Mesodermal cell (in vitro differentiated cells): ENCODE data around the gene NRAS.

Experiments
- H3K27ac ChIP-seq: 2 replicates; pipeline ENCODE4 v1.7.0; 2013; ENCODE audit warnings: mild to moderate bottlenecking, low read depth, low read length, moderate library complexity; ENCODE audit not compliant: severe bottlenecking
- H3K36me3 ChIP-seq: 2 replicates; pipeline ENCODE4 v1.7.1; 2013; ENCODE audit warnings: mild to moderate bottlenecking, low read length, moderate library complexity; ENCODE audit not compliant: control insufficient read depth, insufficient read depth
- H3K4me1 ChIP-seq: one replicate; pipeline ENCODE4 v1.7.1; 2013; ENCODE audit warnings: mild to moderate bottlenecking, low read length; ENCODE audit not compliant: insufficient read depth, control insufficient read depth, poor library complexity, severe bottlenecking
- H3K4me3 ChIP-seq: 2 replicates; pipeline ENCODE4 v1.7.0; 2013; ENCODE audit warnings: low read length, control low read depth, mild to moderate bottlenecking; ENCODE audit not compliant: insufficient read depth, poor library complexity, severe bottlenecking; ENCODE audit errors: extremely low read depth
- H3K9me3 ChIP-seq: 2 replicates; pipeline ENCODE4 v1.7.1; 2013; ENCODE audit warnings: mild to moderate bottlenecking, low read length, moderate library complexity; ENCODE audit not compliant: control insufficient read depth
- WGBS, 2 experiments: methylation state at CpG; one replicate each; pipeline ENCODE4 v1.1.5; 2013; ENCODE audit warnings: missing lambda C conversion rate in 2 of 2; ENCODE audit not compliant: insufficient coverage in 2 of 2; 5-methylcytosine and 5-hydroxymethylcytosine counted together

NRAS gene

DNA sequence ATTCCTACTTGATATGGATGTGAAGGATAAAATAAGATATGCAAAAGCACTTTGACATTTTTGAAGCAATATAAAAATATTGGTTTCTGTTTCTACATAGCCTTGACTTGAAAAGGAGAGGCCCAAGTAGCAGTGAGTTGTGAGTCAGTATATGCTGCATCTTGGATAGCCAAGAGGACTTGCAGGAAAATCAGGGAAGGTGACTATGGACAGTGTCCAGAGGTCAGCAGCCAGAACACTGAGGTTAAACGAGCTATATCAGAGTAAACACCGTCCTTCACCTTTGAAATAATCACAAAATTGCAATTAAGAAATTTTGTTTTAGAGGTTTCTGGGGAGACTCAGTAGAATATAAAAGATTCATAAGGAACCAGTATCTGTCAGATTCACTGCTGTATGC is 14.6 kb downstream of the NRAS start:
- H3K27ac ChIP-seq = no peak overlapping the region
- no peak overlapping the region for H3K4me3 ChIP-seq

DNA sequence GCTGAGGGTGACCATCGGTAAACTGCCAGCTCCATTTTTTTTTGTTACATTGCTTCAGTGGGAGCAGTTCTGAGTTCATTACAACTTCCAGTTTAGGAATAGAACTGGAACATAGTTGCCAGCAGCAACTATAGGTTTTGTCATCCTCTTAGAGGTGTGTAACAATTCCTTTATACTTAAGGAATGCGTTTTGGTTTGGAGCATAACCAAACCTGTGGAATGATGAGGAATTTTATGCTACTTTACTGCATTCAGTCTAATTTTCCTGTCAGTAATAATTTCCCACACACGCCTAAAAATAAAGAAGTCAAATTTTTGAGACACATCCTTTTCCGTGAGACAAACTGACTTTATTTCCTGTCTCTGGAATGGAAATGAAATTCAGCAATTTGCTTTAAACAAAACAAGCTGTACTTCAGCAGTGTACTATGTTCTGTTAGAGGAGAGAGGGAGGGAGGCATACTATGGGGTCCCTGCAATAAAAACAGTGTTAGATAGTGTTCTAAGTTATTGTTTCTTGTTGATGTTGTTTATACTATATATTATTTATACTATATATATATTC is 16.5 kb downstream of the NRAS start:
- no peaks in the 10 kb centered on the region for H3K9me3 ChIP-seq
- no peak overlapping the region for H3K27ac ChIP-seq
- WGBS, 2 experiments = 80% methylated on average over 1 to 2 of the region's 4 CpGs
- H3K4me1 ChIP-seq = no peaks in the 10 kb centered on the region
- H3K4me3 ChIP-seq = no peak overlapping the region
- peaks cover 2% of the 10 kb centered on the region for H3K36me3 ChIP-seq

More for the DNA sequence above, 14.6 kb downstream of the NRAS start:
- Histone ChIP-seq H3K4me1 (no peaks in the 10 kb centered on the region), H3K9me3 (no peaks in the 10 kb centered on the region), H3K36me3 (peaks cover 18% of the 10 kb centered on the region)
- no CpG with 5 or more reads among the region's 2 CpGs for WGBS, 2 experiments

DNA sequence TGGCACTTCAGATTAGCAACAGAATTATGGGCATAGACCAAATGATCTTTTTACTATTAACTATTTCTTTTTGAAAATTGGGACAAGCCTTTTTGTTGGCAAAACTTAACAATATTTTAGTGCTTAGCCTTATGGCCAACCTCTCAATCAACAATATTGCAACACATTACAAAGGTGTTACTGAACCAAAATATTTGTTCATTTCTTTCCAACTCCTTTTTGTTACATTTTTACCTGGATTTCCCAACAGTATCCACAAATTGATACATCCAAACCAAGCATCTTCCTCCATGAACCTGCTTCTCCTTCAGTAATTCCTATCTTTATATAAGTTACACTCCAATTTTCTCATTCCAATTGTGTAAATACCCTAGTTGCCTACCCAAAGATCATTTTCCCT is 19.8 kb downstream of the NRAS start:
- Histone ChIP-seq H3K9me3 (no peaks in the 10 kb centered on the region), H3K36me3 (no peaks in the 10 kb centered on the region), H3K4me1 (no peaks in the 10 kb centered on the region), H3K27ac (no peak overlapping the region), H3K4me3 (no peak overlapping the region)

DNA sequence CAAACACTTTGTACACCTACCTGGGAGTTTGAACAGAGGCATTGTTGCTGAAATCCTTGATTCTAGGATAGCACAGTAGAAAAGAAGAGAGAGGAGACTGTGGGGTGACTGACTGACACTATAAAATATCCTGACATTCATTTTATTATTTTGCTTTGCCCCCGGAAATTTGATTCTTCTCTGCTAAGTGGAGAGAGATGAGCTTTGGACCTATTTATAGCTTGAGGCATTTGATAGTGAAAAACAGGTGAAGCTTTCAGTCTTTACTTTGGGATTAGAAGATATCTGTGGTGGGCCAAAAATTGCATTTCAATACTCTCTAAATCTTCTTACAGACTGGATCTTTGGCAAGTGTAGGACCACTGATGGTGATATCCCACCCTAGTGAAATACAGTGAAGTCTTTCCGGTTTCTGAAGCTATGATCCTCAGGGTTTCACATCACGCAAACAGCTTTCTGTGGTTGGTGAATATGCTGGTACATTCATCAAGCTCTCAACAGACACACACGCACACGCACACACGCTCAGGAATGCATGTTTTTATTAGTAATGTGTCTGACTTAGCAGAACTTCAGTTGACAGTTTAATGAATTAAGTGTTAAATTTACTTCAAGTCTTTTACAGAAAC is 21.0 kb downstream of the NRAS start, which contains the start of gene AMPD1:
Gene AMPD1, minus strand, starts transcription at position 117 of the 629 bp plus-strand sequence. Its CDS starts 75 bp downstream, at position 42.
- Histone ChIP-seq H3K4me1 (no peaks in the 10 kb centered on the region), H3K27ac (no peak within 1 kb of the TSS), H3K4me3 (no peak within 1 kb of the TSS), H3K36me3 (no peaks in the 10 kb centered on the region), H3K9me3 (no peaks in the 10 kb centered on the region)
- 100% methylated on average over 2 of the region's 6 CpGs; no CpG with 5 or more reads in 1 of the 2 experiments for WGBS, 2 experiments

DNA sequence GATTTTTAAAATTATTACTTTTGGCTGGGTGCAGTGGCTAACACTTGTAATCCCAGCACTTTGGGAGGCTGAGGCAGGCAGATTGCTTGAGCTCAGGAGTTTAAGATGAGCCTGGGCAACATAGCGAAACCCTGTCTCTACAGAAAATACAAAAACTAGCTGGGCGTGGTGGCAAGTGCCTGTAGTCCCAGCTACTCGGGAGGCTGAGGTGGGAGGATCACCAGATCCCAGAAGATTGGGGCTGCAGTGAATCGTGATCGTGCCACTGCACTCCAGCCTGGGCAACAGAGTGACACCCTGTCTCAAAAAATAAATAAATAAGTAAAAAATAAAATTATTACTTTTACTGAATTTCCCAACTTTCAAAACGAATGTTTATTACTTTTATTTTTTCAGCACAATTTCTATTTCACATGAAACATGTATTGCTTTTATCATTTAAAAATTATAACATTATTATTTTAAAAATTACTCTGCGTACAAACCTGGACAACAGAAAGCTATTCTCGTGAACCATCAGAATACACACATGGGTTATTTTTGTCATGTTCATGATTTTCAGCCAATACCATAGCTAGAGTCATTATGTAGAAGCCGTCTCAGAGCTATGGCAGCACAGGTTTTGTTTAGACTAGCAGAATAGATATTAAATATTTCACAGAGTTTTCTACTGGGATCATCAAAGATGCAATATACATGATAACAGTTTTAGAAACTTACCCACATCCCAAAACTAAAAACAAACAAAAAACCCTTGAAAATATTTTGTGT is 21.8 kb downstream of the NRAS start:
- Histone ChIP-seq H3K36me3 (no peaks in the 10 kb centered on the region), H3K9me3 (no peaks in the 10 kb centered on the region), H3K4me3 (no peak overlapping the region), H3K27ac (no peak overlapping the region), H3K4me1 (no peaks in the 10 kb centered on the region)
- 91 to 100% methylated on average over 1 to 5 of the region's 9 CpGs for WGBS, 2 experiments

DNA sequence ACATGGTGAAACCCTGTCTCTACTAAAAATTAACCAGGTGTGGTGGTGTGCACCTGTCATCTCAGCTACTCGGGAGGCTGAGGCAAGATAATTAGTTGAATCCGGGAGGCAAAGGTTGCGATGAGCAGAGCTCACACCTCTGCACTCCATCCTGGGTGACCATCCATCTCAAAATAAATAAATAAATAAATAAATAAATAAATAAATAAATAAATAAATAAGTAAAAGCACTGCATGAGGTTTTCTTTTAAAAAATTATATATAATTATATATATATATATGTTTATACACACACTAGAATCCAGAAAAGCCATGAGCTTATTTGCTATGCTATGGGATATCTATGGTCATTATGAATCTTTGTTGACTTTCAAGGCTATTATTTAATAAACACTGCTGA is 23.6 kb downstream of the NRAS start:
- Histone ChIP-seq H3K4me1 (no peaks in the 10 kb centered on the region), H3K36me3 (no peaks in the 10 kb centered on the region), H3K4me3 (no peak overlapping the region), H3K9me3 (no peaks in the 10 kb centered on the region), H3K27ac (no peak overlapping the region)
- WGBS, 2 experiments = no CpG with 5 or more reads among the region's 3 CpGs

DNA sequence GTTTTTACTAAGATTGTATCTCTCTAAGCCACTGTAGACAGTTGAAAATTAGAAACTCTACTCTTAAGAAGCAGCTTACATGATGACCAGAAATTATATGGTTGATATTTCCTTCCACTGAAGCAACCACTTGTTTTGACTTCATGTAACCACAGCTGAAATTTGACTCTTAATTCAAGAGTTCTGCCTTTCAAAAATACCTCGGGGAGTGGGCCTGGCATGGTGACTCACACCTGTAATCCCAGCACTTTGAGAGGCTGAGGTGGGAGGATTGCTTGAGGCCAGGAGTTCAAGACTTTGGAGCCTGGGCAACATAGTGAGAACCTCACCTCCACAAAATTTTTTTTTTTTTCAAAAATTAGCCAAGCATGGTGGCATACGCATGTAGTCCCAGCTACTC is 25.5 kb downstream of the NRAS start:
- Histone ChIP-seq H3K4me3 (no peak overlapping the region), H3K9me3 (no peaks in the 10 kb centered on the region), H3K36me3 (no peaks in the 10 kb centered on the region), H3K27ac (no peak overlapping the region), H3K4me1 (no peaks in the 10 kb centered on the region)
- 100% methylated on average over 1 of the region's 2 CpGs; no CpG with 5 or more reads in 1 of the 2 experiments for WGBS, 2 experiments

DNA sequence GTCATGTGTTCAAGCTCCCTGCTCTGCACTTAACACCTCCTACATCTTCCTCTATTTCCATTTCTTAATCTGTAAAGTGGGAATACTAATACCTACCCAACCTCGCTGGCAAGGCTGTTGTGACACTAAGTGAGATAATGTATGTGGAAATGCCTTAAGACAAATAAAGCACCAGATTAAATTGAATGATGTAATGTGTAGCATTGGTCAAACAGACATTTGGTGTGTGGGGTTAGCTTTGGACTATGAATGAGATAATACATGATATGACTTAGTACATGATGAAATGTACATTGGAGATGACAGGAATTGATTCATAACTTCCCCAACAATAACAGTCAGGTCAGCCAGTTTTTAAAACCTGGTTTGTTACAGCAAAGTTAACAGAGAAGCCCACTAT is 26.4 kb downstream of the NRAS start:
- WGBS, 2 experiments = no CpG with 5 or more reads among the region's 1 CpG
- Histone ChIP-seq H3K4me3 (no peak overlapping the region), H3K4me1 (no peaks in the 10 kb centered on the region), H3K27ac (no peak overlapping the region), H3K36me3 (no peaks in the 10 kb centered on the region), H3K9me3 (no peaks in the 10 kb centered on the region)

DNA sequence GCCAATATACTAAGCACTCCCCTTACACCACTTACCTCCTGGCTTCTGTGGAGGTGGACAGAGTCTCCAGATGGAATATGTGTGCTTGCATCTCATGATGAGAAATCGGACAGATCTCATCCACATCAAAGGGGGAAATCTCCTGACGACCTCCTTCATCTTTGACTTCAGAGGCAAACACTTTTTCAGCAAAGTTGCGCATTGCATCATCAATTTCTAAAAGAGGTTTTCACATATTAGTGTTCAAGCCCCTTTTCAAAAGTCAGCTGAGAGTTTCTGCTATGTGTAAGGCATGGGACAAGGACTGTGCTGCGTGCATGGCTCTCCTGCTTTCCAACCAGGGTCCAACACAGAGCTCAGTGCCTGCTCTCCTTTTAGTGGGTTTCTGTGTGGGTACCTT is 28.0 kb downstream of the NRAS start:
- H3K27ac ChIP-seq = no peak overlapping the region
- no peaks in the 10 kb centered on the region for H3K9me3 ChIP-seq
- H3K36me3 ChIP-seq = no peaks in the 10 kb centered on the region
- 74 to 88% methylated on average over 2 to 3 of the region's 4 CpGs for WGBS, 2 experiments
- no peaks in the 10 kb centered on the region for H3K4me1 ChIP-seq
- H3K4me3 ChIP-seq = no peak overlapping the region

DNA sequence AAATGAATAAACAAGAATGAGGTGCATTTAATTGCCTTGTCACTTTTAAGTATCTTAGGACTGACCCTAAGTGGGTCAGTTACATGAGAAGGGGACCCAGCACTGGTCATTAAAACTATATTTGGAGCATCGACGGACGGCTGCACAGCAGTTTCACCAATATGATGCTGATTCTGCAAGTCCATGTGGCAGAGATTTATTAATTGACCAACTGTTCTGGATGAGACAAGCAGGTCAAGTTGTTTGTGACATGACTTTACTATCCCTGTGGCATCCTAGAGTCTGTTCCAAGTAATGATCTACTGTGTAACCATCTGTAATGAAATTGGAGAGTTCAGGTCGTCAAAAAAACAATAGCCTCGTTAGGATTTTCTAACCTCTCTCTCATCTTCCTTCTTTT is 30.7 kb downstream of the NRAS start:
- no peak overlapping the region for H3K4me3 ChIP-seq
- H3K36me3 ChIP-seq = no peaks in the 10 kb centered on the region
- no peaks in the 10 kb centered on the region for H3K9me3 ChIP-seq
- 80 to 92% methylated on average over 3 to 5 of the region's 5 CpGs for WGBS, 2 experiments
- H3K27ac ChIP-seq = no peak overlapping the region
- H3K4me1 ChIP-seq = no peaks in the 10 kb centered on the region

DNA sequence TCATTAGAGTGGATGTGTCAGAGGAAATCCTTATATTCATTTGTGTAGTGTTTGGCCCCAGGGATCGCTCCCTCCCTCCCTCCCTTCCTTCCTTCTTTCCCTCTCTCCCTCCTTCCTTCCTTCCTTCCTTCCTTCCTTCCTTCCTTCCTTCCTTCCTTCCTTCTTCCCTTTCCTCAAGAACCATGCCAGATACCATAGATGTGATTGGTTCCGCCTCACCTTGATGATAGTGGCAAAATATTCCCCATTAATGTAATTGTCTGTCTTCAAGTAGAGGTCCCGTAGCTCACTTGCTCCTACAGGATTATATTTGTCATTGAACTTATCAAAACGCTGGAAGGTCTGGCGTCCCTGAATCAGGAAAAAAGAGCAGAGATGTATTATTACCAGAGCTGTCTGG is 38.9 kb downstream of the NRAS start:
- Histone ChIP-seq H3K27ac (no peak overlapping the region), H3K9me3 (no peaks in the 10 kb centered on the region), H3K36me3 (no peaks in the 10 kb centered on the region), H3K4me1 (no peaks in the 10 kb centered on the region), H3K4me3 (no peak overlapping the region)
- WGBS, 2 experiments = 86 to 94% methylated on average over 2 to 3 of the region's 5 CpGs
